OCI-LY7 (cell line): Measurements from ENCODE around the gene NSD1. TPM values are rescaled to one million over a fixed set of nuclear protein-coding genes. Genes with fewer than 3 reads are reported as not detected.
A peak's percentile ranks its signal among the peaks of the same experiment; 100 is the strongest.
"Not testable (repeated sequence)": the region's sequence is repeated elsewhere in the genome, so short reads cannot be mapped to it uniquely, and the experiment has no call there.

Source experiments
- BruUV-seq: library from RNA; stranded (reverse); fragments of 400-500 nt; replicated peaks from 2 replicates; lab custom pipeline; 2021; lab: Mats Ljungman, UMichigan
- CTCF ChIA-PET: fragments of 300-600 bp; sonication (Branson Sonifier 250); formaldehyde crosslinking; loops from one replicate; lab custom pipeline; 2022; ENCODE audit warnings: antibody characterized with exemption; ENCODE audit not compliant: unreplicated experiment; lab: Charles Lee
- POLR2A ChIA-PET: fragments of 300-600 bp; sonication (Branson Sonifier 250); formaldehyde crosslinking; loops from one replicate; lab custom pipeline; 2022; ENCODE audit warnings: antibody characterized with exemption; lab: Charles Lee
- DNase-seq: peaks from one replicate; pipeline ENCODE4 v3.0.0-alpha.2; 2015; ENCODE audit warnings: low spot score
- H2AFZ ChIP-seq: fragments of 200-600 bp; sonication (generic), shearing (Covaris generic); 2 replicates; pipeline ENCODE4 v1.6.1; 2014; ENCODE audit warnings: mild to moderate bottlenecking, antibody characterized with exemption, low read length, moderate library complexity
- H3K27ac ChIP-seq: fragments of 200-600 bp; sonication (generic); 2 replicates; pipeline ENCODE4 v1.5.1; 2014; ENCODE audit warnings: mixed run types, low read depth, mild to moderate bottlenecking, moderate library complexity, low read length, inconsistent platforms; ENCODE audit not compliant: poor library complexity, severe bottlenecking
- H3K36me3 ChIP-seq: fragments of 200-600 bp; sonication (generic); 2 replicates; pipeline ENCODE4 v1.6.1; 2014; ENCODE audit warnings: mild to moderate bottlenecking, antibody characterized with exemption, low read length, moderate library complexity, mixed read lengths; ENCODE audit not compliant: insufficient read depth
- H3K4me1 ChIP-seq: fragments of 200-600 bp; sonication (generic); 2 replicates; pipeline ENCODE4 v1.5.1; 2014; ENCODE audit warnings: mild to moderate bottlenecking, low read length; ENCODE audit not compliant: insufficient read depth, poor library complexity, severe bottlenecking
- H3K4me2 ChIP-seq: fragments of 200-600 bp; sonication (generic); 2 replicates; pipeline ENCODE4 v1.6.1; 2014; ENCODE audit warnings: mild to moderate bottlenecking, low read length
- H3K4me3 ChIP-seq: fragments of 200-600 bp; sonication (generic); 2 replicates; pipeline ENCODE4 v1.5.1; 2014; ENCODE audit warnings: mild to moderate bottlenecking, low read depth, low read length; ENCODE audit not compliant: poor library complexity, severe bottlenecking
- H3K79me2 ChIP-seq: fragments of 200-600 bp; sonication (generic); 2 replicates; pipeline ENCODE4 v1.6.1; 2016; ENCODE audit warnings: low read depth, mild to moderate bottlenecking, low read length, moderate library complexity, mixed read lengths; ENCODE audit not compliant: insufficient read depth
- H3K9me2 ChIP-seq: fragments of 200-600 bp; sonication (generic); 2 replicates; pipeline ENCODE4 v1.6.1; 2016; ENCODE audit warnings: mild to moderate bottlenecking, low read length, mixed read lengths; ENCODE audit not compliant: insufficient read depth
- H3K9me3 ChIP-seq: fragments of 200-600 bp; sonication (generic); 2 replicates; pipeline ENCODE4 v1.6.1; 2014; ENCODE audit warnings: mild to moderate bottlenecking, mixed run types, low read length, mixed read lengths
- H4K20me1 ChIP-seq: fragments of 200-600 bp; sonication (generic); 2 replicates; pipeline ENCODE4 v1.6.1; 2014; ENCODE audit warnings: mild to moderate bottlenecking, antibody characterized with exemption, low read length, moderate library complexity, mixed read lengths; ENCODE audit not compliant: insufficient read depth
- CTCF ChIP-seq: fragments of 200-600 bp; sonication (generic); conservative IDR thresholded peaks from 2 replicates; pipeline ENCODE4 v1.5.1; 2014; ENCODE audit warnings: mild to moderate bottlenecking, antibody characterized with exemption, low read length, moderate library complexity, mixed read lengths
- EZH2phosphoT487 ChIP-seq: fragments of 200-600 bp; sonication (generic); IDR thresholded peaks from 2 replicates; pipeline ENCODE4 v1.6.1; 2018; ENCODE audit warnings: low read depth, borderline replicate concordance, mild to moderate bottlenecking, mixed run types, antibody characterized with exemption, low read length, moderate library complexity, mixed read lengths
- intact Hi-C: fragments of 100-400 bp; cut with micrococcal nuclease; formaldehyde crosslinking; loops from one replicate; pipeline ENCODE4 v1.10.0; 2022; ENCODE audit not compliant: unreplicated experiment
- total RNA-seq, 2 experiments: library from RNA; depleted of rRNA in 1 of 2; stranded (reverse); fragments of >200 nt in 1 of 2; shearing (Covaris generic) in 1 of 2; gene quantifications; 2 replicates each; pipeline ENCODE4 v1.2.3, GENCODE V29; 2014 to 2022

NSD1 gene
- total RNA-seq, 2 experiments from 2014 or later = 64.3 to 142 TPM

DNA sequence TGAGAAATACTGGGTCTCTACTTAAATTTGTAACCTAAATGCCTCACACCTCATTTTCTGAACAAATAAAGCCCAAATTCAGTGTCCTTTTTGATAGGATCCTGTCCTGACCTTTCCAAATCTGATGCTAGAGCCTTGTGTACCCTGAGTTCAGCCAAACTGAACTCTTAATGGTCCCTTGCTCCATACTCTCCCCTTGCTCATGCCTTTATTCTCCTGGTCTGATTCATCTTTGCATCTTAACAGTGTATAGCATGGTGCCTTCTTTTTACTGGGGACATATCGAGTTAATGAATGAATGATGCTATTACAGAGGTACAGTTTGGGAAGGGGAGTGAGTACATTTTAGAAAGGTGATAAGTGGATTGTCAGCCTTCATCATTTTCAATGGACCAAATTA is 9.2 kb downstream of the NSD1 start:
- Histone ChIP-seq H3K9me2 (no peaks in the 10 kb centered on the region), H4K20me1 (no peaks in the 10 kb centered on the region), H3K36me3 (peaks cover 92% of the 10 kb centered on the region), H3K4me3 (no peak overlapping the region), H3K4me2 (peak overlapping the region; percentile 2; the same call in 1 of the 2 replicates), H3K4me1 (peaks cover 26% of the 10 kb centered on the region), H3K79me2 (peaks cover 79% of the 10 kb centered on the region), H2AFZ (no peak overlapping the region), H3K9me3 (peaks cover 2% of the 10 kb centered on the region; the same call in 1 of the 2 replicates), H3K27ac (peak overlapping the region; percentile 3)
- no peak for TF ChIP-seq CTCF
- no peak for TF ChIP-seq EZH2phosphoT487
- TSS peak; percentile 39 for BruUV-seq
- CTCF ChIA-PET = no interaction called here
- DNase-seq = no peak
- intact Hi-C loops = no loop called here
- POLR2A ChIA-PET = no interaction called here

DNA sequence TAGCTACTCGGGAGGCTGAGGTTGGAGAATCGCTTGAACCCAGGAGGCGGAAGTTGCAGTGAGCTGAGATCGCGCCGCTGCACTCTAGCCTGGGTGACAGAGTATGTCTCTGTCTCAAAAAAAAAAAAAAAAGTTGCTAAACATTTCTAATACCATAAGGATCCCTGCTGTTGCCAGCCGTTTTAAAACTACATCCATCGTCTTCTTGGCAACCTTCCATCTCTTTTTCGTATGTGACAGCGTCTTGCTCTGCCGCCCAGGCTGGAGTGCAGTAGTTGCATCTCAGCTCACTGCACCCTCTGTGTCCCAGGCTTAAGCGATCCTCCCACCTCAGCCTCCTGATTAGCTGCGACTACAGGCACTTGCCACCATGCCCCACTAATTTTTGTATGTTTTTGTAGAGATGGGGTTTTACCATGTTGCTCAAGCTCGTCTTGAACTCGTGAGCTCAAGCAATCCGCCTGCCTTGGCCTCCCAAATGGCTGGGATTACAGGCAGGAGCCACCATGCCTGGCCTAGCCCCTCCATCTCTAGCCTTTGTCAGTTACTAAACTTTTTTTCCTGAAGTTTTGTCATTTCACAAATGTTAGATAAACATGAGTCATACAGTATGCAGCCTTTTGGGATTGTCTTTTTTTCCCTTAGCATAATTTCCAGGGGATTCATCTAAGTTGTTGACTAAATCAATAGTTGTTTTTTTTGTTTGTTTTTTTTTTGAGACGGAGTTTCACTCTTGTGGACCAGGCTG is 13.5 kb downstream of the NSD1 start:
- H3K79me2 ChIP-seq = peaks cover 68% of the 10 kb centered on the region
- POLR2A ChIA-PET = interaction anchor here (0.7 kb wide), 1 partner anchor 117 kb away, joined by 3 read pairs; no protein-coding TSS in a partner anchor

DNA sequence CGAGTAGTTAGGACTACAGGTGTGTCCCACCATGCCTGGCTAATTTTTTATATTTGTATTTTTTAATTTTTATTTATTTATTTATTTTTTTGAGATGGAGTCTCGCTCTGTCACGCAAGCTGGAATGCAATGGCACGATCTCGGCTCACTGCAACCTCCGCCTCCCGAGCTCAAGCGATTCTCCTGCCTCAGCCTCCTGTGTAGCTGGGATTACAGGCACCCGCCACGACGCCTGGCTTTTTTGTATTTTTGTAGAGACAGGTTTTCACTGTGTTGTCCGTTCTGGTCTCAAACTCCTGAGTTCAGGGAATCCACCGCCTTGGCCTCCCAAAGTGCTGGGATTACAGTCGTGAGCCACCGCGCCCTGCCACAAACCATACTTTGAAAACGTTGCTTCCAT is 16.5 kb downstream of the NSD1 start:
- H3K9me2 ChIP-seq, BruUV-seq, H3K4me3 ChIP-seq, CTCF ChIA-PET, H4K20me1 ChIP-seq, intact Hi-C loops, H3K4me2 ChIP-seq, H2AFZ ChIP-seq, H3K27ac ChIP-seq, H3K9me3 ChIP-seq, DNase-seq, H3K4me1 ChIP-seq: not testable (repeated sequence)
- peaks cover 65% of the 10 kb centered on the region for H3K79me2 ChIP-seq
- H3K36me3 ChIP-seq = peaks cover 78% of the 10 kb centered on the region
- POLR2A ChIA-PET = interaction anchor here (0.6 to 0.8 kb wide), 2 partner anchors 8 to 17 kb away, joined by 3 read pairs; no protein-coding TSS in a partner anchor

More for the DNA sequence above, 13.5 kb downstream of the NSD1 start:
- no peak for DNase-seq
- no peak overlapping the region for H3K4me2 ChIP-seq
- BruUV-seq = no TSS peak
- no peaks in the 10 kb centered on the region for H3K9me2 ChIP-seq
- no peak overlapping the region for H3K27ac ChIP-seq
- peaks cover 98% of the 10 kb centered on the region for H3K36me3 ChIP-seq
- TF ChIP-seq CTCF = no peak
- no peak for TF ChIP-seq EZH2phosphoT487
- no peak overlapping the region for H2AFZ ChIP-seq
- intact Hi-C loops = no loop called here
- peaks cover 14% of the 10 kb centered on the region for H3K4me1 ChIP-seq
- no peaks in the 10 kb centered on the region for H4K20me1 ChIP-seq
- no peak overlapping the region for H3K4me3 ChIP-seq
- CTCF ChIA-PET = no interaction called here
- no peaks in the 10 kb centered on the region for H3K9me3 ChIP-seq
